ENCODE measurements around the gene TBPL1.

The TBPL1 gene

GRCh38 chr6:134007077-134007476, 54.1 kb downstream of the TBPL1 start:
- no peak for FAIRE-seq

- FAIRE-seq = no peak
Measured at GRCh38 chr6:134009876-134010275, 56.9 kb downstream of the TBPL1 start.

- FAIRE-seq = no peak
Measured at GRCh38 chr6:134010400-134010799, 57.4 kb downstream of the TBPL1 start.

- FAIRE-seq = no peak
Measured at GRCh38 chr6:134010974-134011373, 58.0 kb downstream of the TBPL1 start.

GRCh38 chr6:134014588-134015137, 61.6 kb downstream of the TBPL1 start:
- no peak for FAIRE-seq

GRCh38 chr6:134015719-134016557, 62.9 kb downstream of the TBPL1 start:
- FAIRE-seq = no peak

- FAIRE-seq = peak; percentile 96
Measured at GRCh38 chr6:134016558-134016814, 63.5 kb downstream of the TBPL1 start.

GRCh38 chr6:134020071-134020470, 67.0 kb downstream of the TBPL1 start:
- FAIRE-seq = no peak

GRCh38 chr6:134020543-134020942, 67.5 kb downstream of the TBPL1 start:
- no peak for FAIRE-seq

GRCh38 chr6:134020968-134021367, 67.9 kb downstream of the TBPL1 start:
- no peak for FAIRE-seq

GRCh38 chr6:134021396-134022122, 68.5 kb downstream of the TBPL1 start:
- no peak for FAIRE-seq

- FAIRE-seq = no peak
Measured at GRCh38 chr6:134022650-134023049, 69.6 kb downstream of the TBPL1 start.

GRCh38 chr6:134026597-134026996, 73.6 kb downstream of the TBPL1 start:
- FAIRE-seq = no peak

GRCh38 chr6:134028438-134028837, 75.4 kb downstream of the TBPL1 start:
- FAIRE-seq = no peak

GRCh38 chr6:134029495-134030455, 76.8 kb downstream of the TBPL1 start:
- peak; percentile 83 for FAIRE-seq

GRCh38 chr6:134031696-134032255, 78.8 kb downstream of the TBPL1 start:
- no peak for FAIRE-seq

GRCh38 chr6:134034478-134034877, 81.5 kb downstream of the TBPL1 start:
- no peak for FAIRE-seq

- FAIRE-seq = no peak
Measured at GRCh38 chr6:134034961-134035822, 82.2 kb downstream of the TBPL1 start.

- no peak for FAIRE-seq
Measured at GRCh38 chr6:134035823-134036296, 82.8 kb downstream of the TBPL1 start.

- no peak for FAIRE-seq
Measured at GRCh38 chr6:134039116-134039515, 86.1 kb downstream of the TBPL1 start.
